Cardiac fibroblast (primary cell): Measurements from ENCODE around the gene PLD6.
A peak's percentile ranks its signal among the peaks of the same experiment; 100 is the strongest.
"Not testable (repeated sequence)": the region's sequence is repeated elsewhere in the genome, so short reads cannot be mapped to it uniquely, and the experiment has no call there.

Experiments
- DNase-seq, 2 donors: peaks; one replicate each; pipeline versions ENCODE4 v3.0.0 to v3.0.0-alpha.2; 2010; ENCODE audit warnings: low read depth in 2 of 2
- H3K4me3 ChIP-seq, 2 donors: replicated peaks in 1 of 2; 1 replicate in 1 of 2; 2 replicates in 1 of 2; pipeline ENCODE4 v1.5.1; 2011; ENCODE audit warnings: low read depth in 2 of 2, low read length in 2 of 2, mild to moderate bottlenecking in 2 of 2, moderate library complexity in 1 of 2
- TF ChIP-seq, protein P1 (sequence below): IDR thresholded peaks from one replicate; pipeline ENCODE4 v1.5.1; 2011; ENCODE audit warnings: low read depth, mild to moderate bottlenecking, low read length, inconsistent platforms

PLD6 gene, protein sequence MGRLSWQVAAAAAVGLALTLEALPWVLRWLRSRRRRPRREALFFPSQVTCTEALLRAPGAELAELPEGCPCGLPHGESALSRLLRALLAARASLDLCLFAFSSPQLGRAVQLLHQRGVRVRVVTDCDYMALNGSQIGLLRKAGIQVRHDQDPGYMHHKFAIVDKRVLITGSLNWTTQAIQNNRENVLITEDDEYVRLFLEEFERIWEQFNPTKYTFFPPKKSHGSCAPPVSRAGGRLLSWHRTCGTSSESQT

DNA sequence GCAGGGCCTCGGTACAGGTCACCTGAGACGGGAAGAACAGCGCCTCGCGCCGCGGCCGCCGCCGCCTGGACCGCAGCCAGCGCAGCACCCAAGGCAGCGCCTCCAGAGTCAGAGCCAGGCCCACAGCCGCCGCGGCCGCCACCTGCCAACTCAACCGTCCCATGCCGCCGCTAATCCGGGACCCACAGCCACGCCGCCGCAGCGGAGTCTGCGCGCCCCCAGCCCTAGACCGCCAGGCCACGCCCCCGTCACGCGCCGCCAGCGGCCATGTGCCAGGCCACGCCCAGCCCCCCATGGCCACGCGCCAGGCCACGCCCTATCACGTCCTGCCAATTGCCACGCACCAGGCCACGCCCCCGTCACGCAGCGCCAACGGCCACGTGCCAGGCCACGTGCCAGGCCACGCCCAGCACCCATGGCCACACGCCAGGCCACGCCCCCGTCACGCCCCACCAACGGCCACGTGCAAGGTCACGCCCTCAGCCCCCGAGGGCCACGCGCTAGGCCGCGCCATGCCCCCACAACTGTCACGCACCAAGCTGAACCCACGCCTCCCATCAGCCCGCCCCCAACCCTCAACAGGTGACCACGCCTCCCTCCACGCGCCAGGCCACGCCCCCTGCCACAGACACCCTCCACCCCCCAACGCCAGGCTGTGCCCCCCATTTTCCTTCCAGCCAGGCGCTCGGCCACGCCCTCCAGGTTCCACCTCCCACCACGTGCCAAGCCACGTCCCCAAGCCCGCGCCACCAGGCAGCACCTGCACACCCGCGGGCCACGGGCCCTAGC lies at the start of gene PLD6:
PLD6 (minus strand) TSS at position 210 of the 789 bp plus-strand sequence; CDS start at position 163, 47 bp downstream.
- peak; percentile 67 to 77 for DNase-seq
- H3K4me3 ChIP-seq, result peak within 1 kb of the TSS; percentile 55 to 58
- TF ChIP-seq, protein P1, sequence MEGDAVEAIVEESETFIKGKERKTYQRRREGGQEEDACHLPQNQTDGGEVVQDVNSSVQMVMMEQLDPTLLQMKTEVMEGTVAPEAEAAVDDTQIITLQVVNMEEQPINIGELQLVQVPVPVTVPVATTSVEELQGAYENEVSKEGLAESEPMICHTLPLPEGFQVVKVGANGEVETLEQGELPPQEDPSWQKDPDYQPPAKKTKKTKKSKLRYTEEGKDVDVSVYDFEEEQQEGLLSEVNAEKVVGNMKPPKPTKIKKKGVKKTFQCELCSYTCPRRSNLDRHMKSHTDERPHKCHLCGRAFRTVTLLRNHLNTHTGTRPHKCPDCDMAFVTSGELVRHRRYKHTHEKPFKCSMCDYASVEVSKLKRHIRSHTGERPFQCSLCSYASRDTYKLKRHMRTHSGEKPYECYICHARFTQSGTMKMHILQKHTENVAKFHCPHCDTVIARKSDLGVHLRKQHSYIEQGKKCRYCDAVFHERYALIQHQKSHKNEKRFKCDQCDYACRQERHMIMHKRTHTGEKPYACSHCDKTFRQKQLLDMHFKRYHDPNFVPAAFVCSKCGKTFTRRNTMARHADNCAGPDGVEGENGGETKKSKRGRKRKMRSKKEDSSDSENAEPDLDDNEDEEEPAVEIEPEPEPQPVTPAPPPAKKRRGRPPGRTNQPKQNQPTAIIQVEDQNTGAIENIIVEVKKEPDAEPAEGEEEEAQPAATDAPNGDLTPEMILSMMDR, result no peak

DNA sequence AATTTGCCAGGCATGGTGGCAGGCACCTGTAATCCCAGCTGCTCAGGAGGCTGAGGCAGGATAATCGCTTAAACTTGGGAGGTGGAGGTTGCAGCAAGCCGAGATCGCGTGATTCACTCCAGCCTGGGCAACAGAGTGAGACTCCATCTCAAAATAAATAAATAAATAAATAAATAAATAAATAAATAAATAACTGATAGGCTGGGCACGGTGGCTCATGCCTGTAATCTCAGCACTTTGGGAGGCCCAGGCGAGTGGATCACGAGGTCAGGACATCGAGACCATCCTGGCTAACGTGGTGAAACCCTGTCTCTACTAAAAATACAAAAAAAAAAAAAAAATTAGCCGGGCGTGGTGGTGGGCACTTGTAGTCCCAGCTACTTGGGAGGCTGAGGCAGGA lies 49.6 kb upstream of the PLD6 start:
- H3K4me3 ChIP-seq, DNase-seq: not testable (repeated sequence)

DNA sequence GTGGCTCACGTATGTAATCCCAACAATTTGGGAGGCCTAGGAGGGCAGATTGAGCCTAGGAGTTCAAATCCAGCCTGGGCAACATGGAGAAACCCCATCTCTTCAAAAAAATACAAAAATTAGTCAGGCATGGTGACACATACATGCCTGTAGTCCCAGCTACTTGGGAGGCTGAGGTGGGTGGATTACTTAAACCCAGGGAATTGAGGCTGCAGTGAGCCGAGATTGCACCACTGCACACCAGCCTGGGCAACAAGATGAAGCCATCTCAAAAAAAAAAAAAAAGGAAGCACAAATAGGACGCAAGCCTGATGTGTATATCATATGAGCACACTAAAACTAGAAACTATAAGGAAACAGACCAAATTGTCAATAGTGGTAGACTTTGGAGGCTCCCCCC lies 47.9 kb upstream of the PLD6 start:
- no peak overlapping the region for H3K4me3 ChIP-seq
- peak in 1 of 2 donors; percentile 41 for DNase-seq
- TF ChIP-seq, protein P1, result no peak

DNA sequence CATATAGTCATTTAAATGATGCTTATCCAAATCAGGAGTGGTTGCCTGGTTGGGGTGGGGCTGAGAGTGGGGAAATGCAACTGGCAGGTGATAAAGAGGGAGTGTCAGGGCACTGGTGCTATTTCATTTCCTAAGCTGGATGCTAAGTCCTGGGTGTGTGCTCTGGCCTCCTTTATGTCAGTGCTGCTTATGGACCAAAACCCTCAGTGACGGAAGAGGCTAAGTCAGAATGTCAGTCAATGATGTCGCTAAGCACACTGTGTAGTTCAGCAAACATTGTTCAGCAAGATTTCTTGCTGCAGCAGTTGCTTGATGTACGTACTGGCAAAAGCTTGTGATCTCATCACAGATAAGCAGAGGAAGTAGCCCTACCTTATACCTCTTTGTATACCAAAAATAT lies 47.3 kb upstream of the PLD6 start:
- H3K4me3 ChIP-seq, result no peak overlapping the region
- TF ChIP-seq, protein P1, result no peak
- no peak for DNase-seq

DNA sequence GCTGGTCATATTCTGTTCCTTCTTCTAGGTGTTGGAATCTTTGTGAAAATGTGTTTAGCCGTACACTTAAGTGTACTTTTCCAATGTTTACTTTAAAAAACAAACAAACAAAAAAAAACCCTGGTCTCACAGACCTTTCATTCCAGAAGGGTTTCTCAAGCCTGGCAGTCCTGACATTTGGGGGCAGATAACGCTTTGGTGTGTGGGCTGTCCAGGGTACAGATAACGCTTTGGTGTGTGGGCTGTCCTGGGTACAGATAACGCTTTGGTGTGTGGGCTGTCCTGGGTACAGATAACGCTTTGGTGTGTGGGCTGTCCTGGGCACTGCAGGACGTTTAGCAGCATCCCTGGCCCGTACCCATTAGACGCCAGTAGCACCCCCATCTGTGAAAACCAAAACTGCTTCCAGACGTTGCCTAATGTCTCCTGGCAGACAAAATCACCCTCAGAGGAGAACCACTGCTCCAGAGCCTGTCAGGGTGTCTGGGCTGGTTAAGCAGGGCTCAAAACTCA lies 46.1 kb upstream of the PLD6 start:
- TF ChIP-seq, protein P1, result no peak
- peak in 1 of 2 donors; percentile 13 for DNase-seq
- H3K4me3 ChIP-seq, result no peak overlapping the region

DNA sequence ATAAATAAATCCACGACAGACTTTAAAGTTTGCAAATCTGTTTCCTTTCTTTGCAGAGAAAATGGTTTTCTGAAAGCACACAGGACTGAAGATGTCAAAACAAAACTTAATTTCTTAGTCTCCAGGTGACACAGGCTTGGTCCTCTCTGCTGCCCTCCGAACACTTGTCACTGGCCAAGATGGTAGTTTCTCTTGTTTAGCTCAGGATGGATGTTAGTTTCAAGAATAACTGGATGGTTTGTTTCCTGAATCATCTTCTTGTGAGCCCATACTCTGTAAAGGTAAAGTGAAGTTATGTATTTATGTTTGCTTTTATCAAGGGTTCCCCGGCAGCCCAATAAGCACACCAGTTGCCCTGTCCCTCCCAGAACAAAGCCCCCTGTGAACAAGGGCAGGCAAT lies 40.7 kb upstream of the PLD6 start:
- H3K4me3 ChIP-seq, result no peak overlapping the region
- TF ChIP-seq, protein P1, result no peak
- DNase-seq, result no peak

DNA sequence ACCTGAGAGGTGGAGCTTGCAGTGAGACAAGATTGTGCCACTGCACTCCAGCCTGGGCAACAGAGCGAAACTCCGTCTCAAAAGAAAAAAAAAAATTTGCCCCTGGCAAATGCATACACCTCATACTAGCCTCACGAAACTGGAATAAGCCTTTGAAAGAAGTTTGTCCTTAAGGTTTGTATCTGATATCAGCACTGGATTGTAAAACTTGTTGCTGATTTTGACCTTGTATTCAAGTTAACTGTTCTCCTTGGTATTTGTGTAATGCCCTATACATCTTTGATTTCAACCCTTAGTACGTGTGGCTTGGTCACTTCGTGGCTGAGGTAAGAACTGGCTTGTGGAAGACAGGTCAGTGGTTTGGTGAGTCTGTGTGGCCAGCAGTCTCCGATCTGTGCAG lies 37.0 kb upstream of the PLD6 start:
- TF ChIP-seq, protein P1, result no peak
- H3K4me3 ChIP-seq, result no peak overlapping the region
- DNase-seq, result no peak
